DOHH2 (cell line): Measurements from ENCODE around the gene MDFIC.

Experiments used
- EZH2phosphoT487 ChIP-seq: fragments of 200-600 bp; sonication (generic); IDR thresholded peaks from 2 replicates; pipeline ENCODE4 v1.6.1; 2017; ENCODE audit warnings: borderline replicate concordance, mild to moderate bottlenecking, antibody characterized with exemption, low read length, moderate library complexity, mixed read lengths
- TF ChIP-seq, protein P1 (sequence below): fragments of 200-600 bp; sonication (generic); IDR thresholded peaks from one replicate; pipeline ENCODE4 v1.5.1; 2014; ENCODE audit warnings: antibody characterized with exemption, mild to moderate bottlenecking, low read depth, low read length; ENCODE audit not compliant: poor library complexity, severe bottlenecking

DNA sequence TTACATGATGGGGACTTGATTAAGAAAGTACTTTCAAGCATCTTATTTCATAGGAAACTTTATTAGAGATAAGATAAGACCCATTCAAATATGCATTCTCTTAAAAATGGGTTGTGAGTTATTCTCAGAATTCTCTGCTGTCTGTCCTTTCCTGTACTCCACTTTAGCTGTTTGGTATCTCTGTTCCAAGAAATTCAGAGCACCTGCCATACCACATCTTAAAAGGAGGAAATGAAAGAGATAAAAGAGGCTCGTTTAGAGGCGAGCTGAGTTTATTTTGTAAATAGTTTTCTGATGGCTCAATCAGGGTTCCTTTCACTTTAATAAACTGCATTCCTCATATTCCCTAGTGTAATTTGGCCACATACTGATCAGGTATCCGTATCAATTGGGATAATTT, 87.2 kb downstream of the MDFIC start:
- TF ChIP-seq, protein P1, sequence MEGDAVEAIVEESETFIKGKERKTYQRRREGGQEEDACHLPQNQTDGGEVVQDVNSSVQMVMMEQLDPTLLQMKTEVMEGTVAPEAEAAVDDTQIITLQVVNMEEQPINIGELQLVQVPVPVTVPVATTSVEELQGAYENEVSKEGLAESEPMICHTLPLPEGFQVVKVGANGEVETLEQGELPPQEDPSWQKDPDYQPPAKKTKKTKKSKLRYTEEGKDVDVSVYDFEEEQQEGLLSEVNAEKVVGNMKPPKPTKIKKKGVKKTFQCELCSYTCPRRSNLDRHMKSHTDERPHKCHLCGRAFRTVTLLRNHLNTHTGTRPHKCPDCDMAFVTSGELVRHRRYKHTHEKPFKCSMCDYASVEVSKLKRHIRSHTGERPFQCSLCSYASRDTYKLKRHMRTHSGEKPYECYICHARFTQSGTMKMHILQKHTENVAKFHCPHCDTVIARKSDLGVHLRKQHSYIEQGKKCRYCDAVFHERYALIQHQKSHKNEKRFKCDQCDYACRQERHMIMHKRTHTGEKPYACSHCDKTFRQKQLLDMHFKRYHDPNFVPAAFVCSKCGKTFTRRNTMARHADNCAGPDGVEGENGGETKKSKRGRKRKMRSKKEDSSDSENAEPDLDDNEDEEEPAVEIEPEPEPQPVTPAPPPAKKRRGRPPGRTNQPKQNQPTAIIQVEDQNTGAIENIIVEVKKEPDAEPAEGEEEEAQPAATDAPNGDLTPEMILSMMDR = no peak
- no peak for TF ChIP-seq EZH2phosphoT487
